Measurements from ENCODE around the gene WEE1.

- TF ChIP-seq POLR2A (IDR thresholded peaks at IDR 0.05; ENCODE audit: low read depth, low read length) (no peak), POU2F2 (IDR thresholded peaks at IDR 0.05; ENCODE audit: low read depth, low read length) (no peak)
These were observed 10.8 kb upstream of the WEE1 start for GRCh38 chr11:9562716-9563115.

All from GM12891 (cell line).